Left ventricle myocardium inferior (tissue), 1 donor: Measurements from ENCODE around the gene MKRN2. TPM values are rescaled to one million over a fixed set of nuclear protein-coding genes. Genes with fewer than 3 reads are reported as not detected.

Experiments
- DNase-seq: peaks from one replicate; pipeline ENCODE4 v3.0.0-alpha.2; 2020
- H3K27ac ChIP-seq: fragments of 200-600 bp; replicated peaks from 2 replicates; pipeline ENCODE4 v1.8.0; 2021
- H3K27me3 ChIP-seq: fragments of 200-600 bp; 2 replicates; pipeline ENCODE4 v1.8.0; 2021; ENCODE audit warnings: low read depth
- H3K36me3 ChIP-seq: fragments of 200-600 bp; 2 replicates; pipeline ENCODE4 v1.8.0; 2021
- H3K4me1 ChIP-seq: fragments of 200-600 bp; 2 replicates; pipeline ENCODE4 v1.8.0; 2021
- H3K4me3 ChIP-seq: fragments of 200-600 bp; 2 replicates; pipeline ENCODE4 v1.8.0; 2021; ENCODE audit warnings: mild to moderate bottlenecking, moderate library complexity
- H3K9me3 ChIP-seq: fragments of 200-600 bp; replicated peaks from 2 replicates; pipeline ENCODE4 v1.8.0; 2021
- CTCF ChIP-seq: fragments of 200-600 bp; IDR thresholded peaks from 2 replicates; pipeline ENCODE4 v1.8.0; 2021; ENCODE audit warnings: antibody characterized with exemption, mild to moderate bottlenecking, borderline replicate concordance
- intact Hi-C: fragments of 100-400 bp; cut with micrococcal nuclease; formaldehyde crosslinking; loops from one replicate; pipeline ENCODE4 v1.11.0; 2022
- total RNA-seq: library from RNA; stranded (reverse); fragmentation: NEBNext Ultra II Directional; extraction: Animal tissue kit (Norgen Biotek cat#: 25700); gene quantifications from one replicate; pipeline ENCODE4 v1.2.1, GENCODE V29; 2021
- donor health status: DM: no; HTN: yes; CAD: no; lungs with severe emphysema.

MKRN2 gene
- total RNA-seq, 1 donor from 2014 or later = 34.3 TPM

- no peaks in the 10 kb centered on the region for H3K27me3 ChIP-seq
- no peaks in the 10 kb centered on the region for H3K9me3 ChIP-seq
- no peak for DNase-seq
- intact Hi-C loops = no loop called here
- TF ChIP-seq CTCF = no peak
- no peaks in the 10 kb centered on the region for H3K4me1 ChIP-seq
- H3K36me3 ChIP-seq = peaks cover 7% of the 10 kb centered on the region
- H3K4me3 ChIP-seq = no peak overlapping the region
- no peak overlapping the region for H3K27ac ChIP-seq
Measured at GRCh38 chr3:12544652-12545472, 12.0 kb upstream of the MKRN2 start.

GRCh38 chr3:12545473-12545791 lies 11.5 kb upstream of the MKRN2 start, which contains the start of gene MKRN2OS:
MKRN2OS (minus strand) TSS chr3:12545499; CDS start chr3:12545464, 35 bp downstream.
- H3K27ac ChIP-seq = no peak within 1 kb of the TSS
- no peak within 1 kb of the TSS for H3K4me3 ChIP-seq
- no peak for DNase-seq
- peaks cover under 1% of the 10 kb centered on the region for H3K36me3 ChIP-seq
- no peaks in the 10 kb centered on the region for H3K4me1 ChIP-seq
- intact Hi-C loops = no loop called here
- no peak for TF ChIP-seq CTCF
- no peaks in the 10 kb centered on the region for H3K27me3 ChIP-seq
- no peaks in the 10 kb centered on the region for H3K9me3 ChIP-seq

- DNase-seq = no peak
- no peak overlapping the region for H3K27ac ChIP-seq
- intact Hi-C loops = no loop called here
- no peaks in the 10 kb centered on the region for H3K36me3 ChIP-seq
- H3K9me3 ChIP-seq = no peaks in the 10 kb centered on the region
- peaks cover 17% of the 10 kb centered on the region for H3K27me3 ChIP-seq
- no peak for TF ChIP-seq CTCF
- no peak overlapping the region for H3K4me3 ChIP-seq
- peaks cover 6% of the 10 kb centered on the region for H3K4me1 ChIP-seq
Measured at GRCh38 chr3:12549971-12550760, 6.7 kb upstream of the MKRN2 start.

- H3K27ac ChIP-seq = peak overlapping the region; percentile 3
- no peak for TF ChIP-seq CTCF
- H3K4me1 ChIP-seq = peaks cover 40% of the 10 kb centered on the region
- peak overlapping the region; percentile 59 for H3K4me3 ChIP-seq
- no peaks in the 10 kb centered on the region for H3K36me3 ChIP-seq
- intact Hi-C loops = no loop called here
- H3K27me3 ChIP-seq = peaks cover 17% of the 10 kb centered on the region
- H3K9me3 ChIP-seq = no peaks in the 10 kb centered on the region
- no peak for DNase-seq
Measured at GRCh38 chr3:12553921-12554391, 2.9 kb upstream of the MKRN2 start.

GRCh38 chr3:12556314-12556689 lies 585 bp upstream of the MKRN2 start:
- H3K27me3 ChIP-seq = peaks cover 17% of the 10 kb centered on the region
- no peak for DNase-seq
- no peak for TF ChIP-seq CTCF
- no peaks in the 10 kb centered on the region for H3K36me3 ChIP-seq
- intact Hi-C loops = no loop called here
- no peaks in the 10 kb centered on the region for H3K9me3 ChIP-seq
- peaks cover 63% of the 10 kb centered on the region for H3K4me1 ChIP-seq
- H3K27ac ChIP-seq = peak overlapping the region; percentile 98
- peak overlapping the region; percentile 93 for H3K4me3 ChIP-seq
